OCI-LY1 (cell line): ENCODE data around the gene TIGD1.

ENCODE experiments used
- EZH2 ChIP-seq: fragments of 200-600 bp; sonication (generic), shearing (Covaris generic); IDR thresholded peaks from 2 replicates; pipeline ENCODE4 v1.8.0; 2017; ENCODE audit warnings: borderline replicate concordance, mixed run types, mild to moderate bottlenecking, antibody characterized with exemption, low read length, moderate library complexity, mixed read lengths
- TF ChIP-seq, protein P1 (sequence below): fragments of 200-600 bp; sonication (generic), shearing (Covaris generic); IDR thresholded peaks from 2 replicates; pipeline ENCODE4 v1.5.1; 2017; ENCODE audit warnings: mild to moderate bottlenecking, antibody characterized with exemption, low read length, moderate library complexity, mixed read lengths

DNA sequence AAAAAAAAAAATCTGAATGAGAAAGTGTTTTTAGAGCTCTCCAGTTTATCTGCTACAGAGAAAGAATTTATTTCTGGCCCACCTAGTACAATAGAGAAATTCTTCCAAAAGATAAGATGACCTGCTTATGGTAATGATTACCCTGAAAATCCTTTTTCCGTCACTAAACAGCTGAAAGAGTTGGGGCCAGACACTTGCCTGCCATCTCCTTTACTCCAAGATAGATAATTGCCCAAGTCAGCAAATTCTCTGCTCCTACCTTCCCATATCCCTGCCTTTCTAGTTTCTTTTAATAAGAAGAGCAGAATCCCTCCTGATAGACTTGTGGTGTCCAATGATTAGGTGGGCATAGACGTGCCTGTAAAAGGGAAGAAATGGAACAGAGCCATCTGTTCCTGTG, 28.3 kb upstream of the TIGD1 start:
- TF ChIP-seq, protein P1, sequence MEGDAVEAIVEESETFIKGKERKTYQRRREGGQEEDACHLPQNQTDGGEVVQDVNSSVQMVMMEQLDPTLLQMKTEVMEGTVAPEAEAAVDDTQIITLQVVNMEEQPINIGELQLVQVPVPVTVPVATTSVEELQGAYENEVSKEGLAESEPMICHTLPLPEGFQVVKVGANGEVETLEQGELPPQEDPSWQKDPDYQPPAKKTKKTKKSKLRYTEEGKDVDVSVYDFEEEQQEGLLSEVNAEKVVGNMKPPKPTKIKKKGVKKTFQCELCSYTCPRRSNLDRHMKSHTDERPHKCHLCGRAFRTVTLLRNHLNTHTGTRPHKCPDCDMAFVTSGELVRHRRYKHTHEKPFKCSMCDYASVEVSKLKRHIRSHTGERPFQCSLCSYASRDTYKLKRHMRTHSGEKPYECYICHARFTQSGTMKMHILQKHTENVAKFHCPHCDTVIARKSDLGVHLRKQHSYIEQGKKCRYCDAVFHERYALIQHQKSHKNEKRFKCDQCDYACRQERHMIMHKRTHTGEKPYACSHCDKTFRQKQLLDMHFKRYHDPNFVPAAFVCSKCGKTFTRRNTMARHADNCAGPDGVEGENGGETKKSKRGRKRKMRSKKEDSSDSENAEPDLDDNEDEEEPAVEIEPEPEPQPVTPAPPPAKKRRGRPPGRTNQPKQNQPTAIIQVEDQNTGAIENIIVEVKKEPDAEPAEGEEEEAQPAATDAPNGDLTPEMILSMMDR = no peak
- TF ChIP-seq EZH2 = no peak
